MCF 10A (cell line): ENCODE results near the gene R3HDM4. TPM values are rescaled to one million over a fixed set of nuclear protein-coding genes. Genes with fewer than 3 reads are reported as not detected.

Experiments used
- BruUV-seq: library from RNA; stranded (reverse); fragments of 400-500 nt; replicated peaks from 2 replicates; lab custom pipeline; 2021; lab: Mats Ljungman, UMichigan
- CTCF ChIA-PET: fragments of 300-600 bp; sonication (Branson Sonifier 250); formaldehyde crosslinking; extraction: SDS; loops from one replicate; lab custom pipeline; 2021; ENCODE audit warnings: antibody characterized with exemption, inconsistent platforms; lab: Yijun Ruan, JAX
- POLR2A ChIA-PET: fragments of 300-600, 350-650 bp; sonication (Branson Sonifier 250); formaldehyde crosslinking; extraction: SDS; loops from one replicate; lab custom pipeline; 2020; ENCODE audit warnings: antibody characterized with exemption, inconsistent platforms; lab: Yijun Ruan, JAX
- DNase-seq: peaks from one replicate; pipeline ENCODE4 v3.0.0-alpha.2; 2018; ENCODE audit not compliant: unreplicated experiment
- H3K27ac Mint-ChIP-seq: one replicate; pipeline ENCODE4 v1.8.0; 2022; ENCODE audit warnings: mild to moderate bottlenecking, low read depth, mixed read lengths; ENCODE audit not compliant: unreplicated experiment
- H3K27me3 Mint-ChIP-seq: one replicate; pipeline ENCODE4 v1.8.0; 2022; ENCODE audit warnings: mixed read lengths; ENCODE audit not compliant: insufficient read depth, unreplicated experiment
- H3K36me3 Mint-ChIP-seq: one replicate; pipeline ENCODE4 v1.8.0; 2022; ENCODE audit warnings: mild to moderate bottlenecking, moderate library complexity, mixed read lengths; ENCODE audit not compliant: insufficient read depth, unreplicated experiment
- H3K4me1 Mint-ChIP-seq: one replicate; pipeline ENCODE4 v1.8.0; 2022; ENCODE audit warnings: mixed read lengths; ENCODE audit not compliant: insufficient read depth, unreplicated experiment
- H3K4me3 Mint-ChIP-seq: one replicate; pipeline ENCODE4 v1.8.0; 2022; ENCODE audit warnings: mild to moderate bottlenecking, moderate library complexity, mixed read lengths; ENCODE audit not compliant: unreplicated experiment
- H3K9me3 Mint-ChIP-seq: one replicate; pipeline ENCODE4 v1.8.0; 2022; ENCODE audit warnings: mixed read lengths; ENCODE audit not compliant: unreplicated experiment
- intact Hi-C: fragments of 100-400 bp; cut with micrococcal nuclease; formaldehyde crosslinking; loops from 2 replicates; pipeline ENCODE4 v1.14.1; 2022
- total RNA-seq: library from RNA; stranded (reverse); gene quantifications from 2 replicates; pipeline ENCODE4 v1.2.3, GENCODE V29; 2022
- TF ChIP-seq, protein P1 (sequence below): fragments of 200-600 bp; IDR thresholded peaks from one replicate; pipeline ENCODE4 v1.8.0; 2022; ENCODE audit warnings: antibody characterized with exemption, mild to moderate bottlenecking; ENCODE audit not compliant: unreplicated experiment

The R3HDM4 gene
- total RNA-seq, 1 experiment from 2014 or later: 73.6 TPM

DNA sequence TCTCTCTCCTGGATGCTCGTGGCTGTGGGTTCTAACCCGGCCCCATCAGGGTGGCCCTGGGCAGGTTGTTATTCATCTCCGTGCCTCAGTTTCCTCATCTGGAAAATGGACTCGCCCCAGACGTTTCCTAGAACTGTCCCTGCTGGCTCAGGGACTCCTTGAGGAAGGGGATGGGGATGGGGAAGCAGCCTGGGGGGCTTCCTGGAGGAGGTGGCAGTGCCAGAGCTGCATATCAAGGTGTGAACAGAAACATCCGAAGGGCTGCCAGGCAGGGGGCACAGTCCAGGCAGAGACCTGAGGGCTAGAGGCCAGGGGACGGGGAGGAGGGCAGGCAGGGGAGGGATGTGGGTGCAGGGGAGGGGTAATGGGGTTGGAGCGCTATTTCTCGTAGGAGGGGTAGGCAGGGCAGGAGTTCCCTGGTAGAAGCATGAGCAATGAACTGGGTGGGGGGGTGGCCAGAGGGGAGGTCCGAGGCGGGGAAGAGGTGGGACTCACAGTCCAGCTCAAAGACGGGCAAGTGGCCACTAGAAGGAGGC, 64.6 kb downstream of the R3HDM4 start:
- intact Hi-C loops: no loop called here
- Mint-ChIP-seq H3K27ac (no peak overlapping the region), H3K36me3 (no peaks in the 10 kb centered on the region), H3K4me3 (no peak overlapping the region), H3K27me3 (peaks cover 12% of the 10 kb centered on the region), H3K9me3 (no peaks in the 10 kb centered on the region), H3K4me1 (peaks cover 14% of the 10 kb centered on the region)
- BruUV-seq: no TSS peak
- TF ChIP-seq, protein P1, sequence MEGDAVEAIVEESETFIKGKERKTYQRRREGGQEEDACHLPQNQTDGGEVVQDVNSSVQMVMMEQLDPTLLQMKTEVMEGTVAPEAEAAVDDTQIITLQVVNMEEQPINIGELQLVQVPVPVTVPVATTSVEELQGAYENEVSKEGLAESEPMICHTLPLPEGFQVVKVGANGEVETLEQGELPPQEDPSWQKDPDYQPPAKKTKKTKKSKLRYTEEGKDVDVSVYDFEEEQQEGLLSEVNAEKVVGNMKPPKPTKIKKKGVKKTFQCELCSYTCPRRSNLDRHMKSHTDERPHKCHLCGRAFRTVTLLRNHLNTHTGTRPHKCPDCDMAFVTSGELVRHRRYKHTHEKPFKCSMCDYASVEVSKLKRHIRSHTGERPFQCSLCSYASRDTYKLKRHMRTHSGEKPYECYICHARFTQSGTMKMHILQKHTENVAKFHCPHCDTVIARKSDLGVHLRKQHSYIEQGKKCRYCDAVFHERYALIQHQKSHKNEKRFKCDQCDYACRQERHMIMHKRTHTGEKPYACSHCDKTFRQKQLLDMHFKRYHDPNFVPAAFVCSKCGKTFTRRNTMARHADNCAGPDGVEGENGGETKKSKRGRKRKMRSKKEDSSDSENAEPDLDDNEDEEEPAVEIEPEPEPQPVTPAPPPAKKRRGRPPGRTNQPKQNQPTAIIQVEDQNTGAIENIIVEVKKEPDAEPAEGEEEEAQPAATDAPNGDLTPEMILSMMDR: no peak
- no peak for DNase-seq
- POLR2A ChIA-PET: no interaction called here
- CTCF ChIA-PET: interaction anchor here (0.8 kb wide), 1 partner anchor 9 kb away, joined by 5 read pairs; no protein-coding TSS in a partner anchor

Other genes with a start within 250 kb of the R3HDM4 start
- 172 and 183 TPM in 2 replicates for gene FSTL3, start 236.8 kb downstream of the R3HDM4 start, total RNA-seq
- gene PRSS57, start 217.8 kb downstream of the R3HDM4 start, total RNA-seq: not detected in 2 replicates
- 0.44 TPM in 1 of 2 replicates, not detected in the other for gene PALM, start 204.3 kb downstream of the R3HDM4 start, total RNA-seq
- gene MISP, start 162.1 kb downstream of the R3HDM4 start, total RNA-seq: 33.7 and 35.0 TPM in 2 replicates
- 348 and 431 TPM in 2 replicates for gene PTBP1, start 115.8 kb downstream of the R3HDM4 start, total RNA-seq
- gene PLPPR3, start 91.3 kb downstream of the R3HDM4 start, total RNA-seq: not detected in 2 replicates
- gene AZU1, start 85.4 kb downstream of the R3HDM4 start, total RNA-seq: not detected in 2 replicates
- not detected in 2 replicates for gene PRTN3, start 72.2 kb downstream of the R3HDM4 start, total RNA-seq
- gene ELANE, start 60.9 kb downstream of the R3HDM4 start, total RNA-seq: not detected in 2 replicates
- 0.88 and 1.1 TPM in 2 replicates for gene CFD, start 53.6 kb downstream of the R3HDM4 start, total RNA-seq
- gene MED16, start 20.0 kb downstream of the R3HDM4 start, total RNA-seq: 52.7 and 61.0 TPM in 2 replicates
- not detected in 2 replicates for gene RNU6-9, start 19.7 kb downstream of the R3HDM4 start, total RNA-seq
- not detected in 2 replicates for gene KISS1R, start 4.1 kb upstream of the R3HDM4 start, total RNA-seq
- 10.2 and 13.1 TPM in 2 replicates for gene ARID3A, start 12.8 kb upstream of the R3HDM4 start, total RNA-seq
- 81.9 and 96.7 TPM in 2 replicates for gene WDR18, start 71.1 kb upstream of the R3HDM4 start, total RNA-seq
- gene GRIN3B, start 87.2 kb upstream of the R3HDM4 start, total RNA-seq: not detected in 2 replicates
- 130 and 146 TPM in 2 replicates for gene TMEM259, start 107.9 kb upstream of the R3HDM4 start, total RNA-seq
- not detected in 2 replicates for gene RNU6-2, start 108.3 kb upstream of the R3HDM4 start, total RNA-seq
- gene CNN2, start 113.4 kb upstream of the R3HDM4 start, total RNA-seq: 112 and 166 TPM in 2 replicates
- 10.3 and 18.2 TPM in 2 replicates for gene ABCA7, start 126.9 kb upstream of the R3HDM4 start, total RNA-seq
- 11.9 and 15.3 TPM in 2 replicates for gene ARHGAP45, start 153.9 kb upstream of the R3HDM4 start, total RNA-seq
- gene POLR2E, start 182.2 kb upstream of the R3HDM4 start, total RNA-seq: 184 and 201 TPM in 2 replicates
- gene GPX4, start 190.8 kb upstream of the R3HDM4 start, total RNA-seq: 179 and 191 TPM in 2 replicates